Measurements from ENCODE around the gene TEAD1.

The TEAD1 gene

GRCh38 chr11:12698048-12698447 lies 23.8 kb downstream of the TEAD1 start:
- TF ChIP-seq CTCF (IDR thresholded peaks at IDR 0.05; ENCODE audit: control insufficient read depth, insufficient read depth, low read depth, low read length, missing control alignments): no peak
- no peak for DNase-seq (ENCODE audit: low read depth)
- H3K4me3 ChIP-seq (ENCODE audit: control insufficient read depth, low read depth, low read length): no peak overlapping the region

GRCh38 chr11:12701811-12702592 lies 27.8 kb downstream of the TEAD1 start:
- H3K4me3 ChIP-seq (ENCODE audit: control insufficient read depth, low read depth, low read length): no peak overlapping the region
- DNase-seq (ENCODE audit: low read depth): no peak
- TF ChIP-seq CTCF (IDR thresholded peaks at IDR 0.05; ENCODE audit: control insufficient read depth, insufficient read depth, low read depth, low read length, missing control alignments): no peak

GRCh38 chr11:12702999-12703453 lies 28.8 kb downstream of the TEAD1 start:
- no peak for DNase-seq (ENCODE audit: low read depth)
- TF ChIP-seq CTCF (IDR thresholded peaks at IDR 0.05; ENCODE audit: control insufficient read depth, insufficient read depth, low read depth, low read length, missing control alignments): no peak
- H3K4me3 ChIP-seq (ENCODE audit: control insufficient read depth, low read depth, low read length): no peak overlapping the region

- no peak for DNase-seq (ENCODE audit: low read depth)
- no peak overlapping the region for H3K4me3 ChIP-seq (ENCODE audit: control insufficient read depth, low read depth, low read length)
- TF ChIP-seq CTCF (IDR thresholded peaks at IDR 0.05; ENCODE audit: control insufficient read depth, insufficient read depth, low read depth, low read length, missing control alignments): no peak
These were observed 29.8 kb downstream of the TEAD1 start for GRCh38 chr11:12704049-12704448.

GRCh38 chr11:12705874-12706273 lies 31.7 kb downstream of the TEAD1 start:
- no peak for DNase-seq (ENCODE audit: low read depth)
- TF ChIP-seq CTCF (IDR thresholded peaks at IDR 0.05; ENCODE audit: control insufficient read depth, insufficient read depth, low read depth, low read length, missing control alignments): no peak
- H3K4me3 ChIP-seq (ENCODE audit: control insufficient read depth, low read depth, low read length): no peak overlapping the region

- DNase-seq (ENCODE audit: low read depth): no peak
- no peak overlapping the region for H3K4me3 ChIP-seq (ENCODE audit: control insufficient read depth, low read depth, low read length)
- TF ChIP-seq CTCF (IDR thresholded peaks at IDR 0.05; ENCODE audit: control insufficient read depth, insufficient read depth, low read depth, low read length, missing control alignments): no peak
These were observed 32.6 kb downstream of the TEAD1 start for GRCh38 chr11:12706545-12707499.
